ENCODE results near the gene MAN2B2. TPM values are rescaled to one million over a fixed set of nuclear protein-coding genes. Genes with fewer than 3 reads are reported as not detected.

Gene MAN2B2
- total and polyA plus RNA-seq, 2 of the 8 experiments (the other 6 are each of a cell fraction or from before 2014, with no cell fraction given), result 3.3 to 4.0 TPM

- ChIA-PET CTCF (ENCODE audit: partially characterized antibody) (interaction anchor here (3.0 kb wide), 1 partner anchor 9 kb away, joined by 12 read pairs; no protein-coding TSS in a partner anchor), POLR2A (ENCODE audit: partially characterized antibody) (interaction anchor here (2.8 kb wide), 1 partner anchor 9 kb away, joined by 33 read pairs; no protein-coding TSS in a partner anchor)
- Histone ChIP-seq H3K27me3 (replicated peaks in 1 of 4; ENCODE audit: control insufficient read depth in 3 of 4, extremely low read depth in 1 of 4, insufficient read depth in 3 of 4, low read length in 3 of 4) (no peaks in the 10 kb centered on the region; a peak in 2 of 7 replicates), H3K23me2 (ENCODE audit: low read depth, low read length) (peaks cover 10% of the 10 kb centered on the region), H3K4ac (replicated peaks; ENCODE audit: insufficient read length, low read depth, low read length) (no peak overlapping the region), H3K9me3 (ENCODE audit: insufficient read depth in 2 of 2, low read depth in 1 of 2, low read length in 1 of 2) (peaks cover 0 to 6% of the 10 kb centered on the region in 2 experiments; a peak in 1 of 4 replicates), H3K79me2 (ENCODE audit: control insufficient read depth in 1 of 2, insufficient read depth in 2 of 2, low read length in 2 of 2) (peaks cover 0 to 23% of the 10 kb centered on the region in 2 experiments; a peak in 3 of 4 replicates), H3K18ac (ENCODE audit: extremely low read depth, low read length) (no peak overlapping the region), H3K36me3 (ENCODE audit: control insufficient read depth in 2 of 4, insufficient read depth in 4 of 4, low read length in 3 of 4) (peaks cover 8 to 14% (median 11%) of the 10 kb centered on the region in 4 experiments; a peak in 6 of 8 replicates), H2AK5ac (ENCODE audit: low read depth, low read length) (no peak overlapping the region), H2BK15ac (ENCODE audit: low read length) (no peak overlapping the region), H2BK12ac (ENCODE audit: low read depth, low read length) (no peak overlapping the region), H4K8ac (ENCODE audit: extremely low read depth, insufficient read depth, low read length) (no peak overlapping the region), H2BK5ac (ENCODE audit: low read depth, low read length) (no peak overlapping the region), H3K56ac (replicated peaks; ENCODE audit: insufficient read length, low read depth, low read length) (no peak overlapping the region), H3K4me1 (replicated peaks in 1 of 4; ENCODE audit: control insufficient read depth in 3 of 4, insufficient read depth in 4 of 4, low read length in 3 of 4) (peaks cover 0 to 9% (median 5%) of the 10 kb centered on the region in 4 experiments; a peak in 3 of 7 replicates), H3K14ac (ENCODE audit: insufficient read length) (no peak overlapping the region), H4K91ac (replicated peaks; ENCODE audit: insufficient read length, low read length) (no peak overlapping the region), H3K23ac (ENCODE audit: insufficient read length) (no peak overlapping the region), H3K9ac (replicated peaks in 1 of 4; ENCODE audit: extremely low read depth in 1 of 4, low read depth in 3 of 4, low read length in 3 of 4) (no peak overlapping the region), H3K27ac (ENCODE audit: low read depth, low read length) (no peak overlapping the region), H3K4me2 (ENCODE audit: insufficient read depth in 1 of 2, low read depth in 2 of 2, low read length in 2 of 2) (no peak overlapping the region), H2BK20ac (ENCODE audit: low read length) (no peak overlapping the region), H4K5ac (ENCODE audit: insufficient read length, low read depth, low read length) (no peak overlapping the region), H2BK120ac (replicated peaks; ENCODE audit: low read depth, low read length) (no peak overlapping the region), H4K20me1 (replicated peaks in 1 of 2; ENCODE audit: control insufficient read depth in 1 of 2, insufficient read depth in 2 of 2, low read length in 2 of 2) (peaks cover 10 to 15% of the 10 kb centered on the region in 2 experiments), H3K79me1 (ENCODE audit: low read depth, low read length) (peaks cover 7% of the 10 kb centered on the region), H2AFZ (ENCODE audit: low read length) (no peak overlapping the region), H3K4me3 (ENCODE audit: extremely low read depth in 1 of 4, insufficient read depth in 2 of 4, low read depth in 3 of 4, low read length in 4 of 4) (no peak overlapping the region)
- DNase-seq (ENCODE audit: low read depth in 1 of 2, low spot score in 2 of 2), result no peak
- FAIRE-seq, result no peak
- WGBS, 2 experiments (ENCODE audit: extremely low coverage in 1 of 2, insufficient coverage in 1 of 2, insufficient read length in 1 of 2, insufficient replicate concordance in 2 of 2, low coverage in 1 of 2, low lambda C conversion rate in 2 of 2, missing lambda C conversion rate in 1 of 2), result 83% methylated on average over 1 of the region's 1 CpG; no CpG with 5 or more reads in 1 of the 2 experiments
- TF ChIP-seq BACH1 (IDR thresholded peaks at IDR 0.05; ENCODE audit: low read length) (no peak), USF2 (IDR thresholded peaks at IDR 0.05; ENCODE audit: low read length) (no peak), MAFK (IDR thresholded peaks at IDR 0.05; ENCODE audit: low read depth, low read length) (no peak)
Observed at GRCh38 chr4:6671648-6672047, 96.7 kb downstream of the MAN2B2 start.

All from H1 (cell line).